MM.1S (cell line): Measurements from ENCODE around the gene CALML3.

Experiments
- DNase-seq: peaks from one replicate; pipeline ENCODE4 v3.0.0-alpha.2; 2015
- H2AFZ ChIP-seq: fragments of 300-600 bp; sonication (generic); 2 replicates; pipeline ENCODE4 v1.6.0; 2016; ENCODE audit warnings: antibody characterized with exemption, low read length
- H3F3A ChIP-seq: fragments of 300-600 bp; sonication (generic); 2 replicates; pipeline ENCODE4 v1.6.1; 2016; ENCODE audit warnings: mild to moderate bottlenecking, antibody characterized with exemption, low read length, moderate library complexity, mixed read lengths; ENCODE audit not compliant: insufficient read depth
- H3K27ac ChIP-seq: fragments of 300-600 bp; sonication (generic); 2 replicates; pipeline ENCODE4 v1.5.1; 2016; ENCODE audit warnings: mild to moderate bottlenecking, low read length
- H3K27me3 ChIP-seq: fragments of 300-600 bp; sonication (generic); replicated peaks from 2 replicates; pipeline ENCODE4 v1.6.0; 2016; ENCODE audit warnings: low read length; ENCODE audit not compliant: insufficient read depth
- H3K36me3 ChIP-seq: fragments of 300-600 bp; sonication (generic); replicated peaks from 2 replicates; pipeline ENCODE4 v1.6.1; 2016; ENCODE audit warnings: mild to moderate bottlenecking, low read length, mixed read lengths; ENCODE audit not compliant: insufficient read depth
- H3K4me1 ChIP-seq: fragments of 300-600 bp; sonication (generic); 2 replicates; pipeline ENCODE4 v1.6.1; 2016; ENCODE audit warnings: low read length, mixed read lengths
- H3K4me2 ChIP-seq: fragments of 300-600 bp; sonication (generic); 2 replicates; pipeline ENCODE4 v1.6.0; 2016; ENCODE audit warnings: low read depth, low read length
- H3K4me3 ChIP-seq: fragments of 300-600 bp; sonication (generic); 2 replicates; pipeline ENCODE4 v1.5.1; 2016; ENCODE audit warnings: low read length, mixed read lengths
- H3K79me2 ChIP-seq: fragments of 300-600 bp; sonication (generic); 2 replicates; pipeline ENCODE4 v1.6.1; 2016; ENCODE audit warnings: mixed run types, low read length, mixed read lengths
- H3K9ac ChIP-seq: fragments of 300-600 bp; sonication (generic); 2 replicates; pipeline ENCODE4 v1.6.1; 2016; ENCODE audit warnings: low read length, mixed read lengths
- H3K9me2 ChIP-seq: fragments of 300-600 bp; sonication (generic); replicated peaks from 2 replicates; pipeline ENCODE4 v1.6.1; 2016; ENCODE audit warnings: mild to moderate bottlenecking, low read length, mixed read lengths; ENCODE audit not compliant: insufficient read depth
- H3K9me3 ChIP-seq: fragments of 300-600 bp; sonication (generic); replicated peaks from 2 replicates; pipeline ENCODE4 v1.6.1; 2016; ENCODE audit warnings: mild to moderate bottlenecking, low read length, mixed read lengths; ENCODE audit not compliant: insufficient read depth
- H4K20me1 ChIP-seq: fragments of 300-600 bp; sonication (generic); 2 replicates; pipeline ENCODE4 v1.6.1; 2016; ENCODE audit warnings: mild to moderate bottlenecking, low read length, moderate library complexity, mixed read lengths; ENCODE audit not compliant: insufficient read depth
- CTCF ChIP-seq: fragments of 300-600 bp; sonication (generic); IDR thresholded peaks from 2 replicates; pipeline ENCODE4 v1.5.1; 2016; ENCODE audit warnings: antibody characterized with exemption, low read length, mixed read lengths
- EZH2 ChIP-seq: fragments of 300-600 bp; sonication (generic); optimal IDR thresholded peaks from 2 replicates; pipeline ENCODE3; 2017; ENCODE audit warnings: low read depth, mild to moderate bottlenecking, antibody characterized with exemption, low read length, mixed read lengths
- EZH2phosphoT487 ChIP-seq: fragments of 300-600 bp; sonication (generic); IDR thresholded peaks from 2 replicates; pipeline ENCODE4 v1.6.1; 2018; ENCODE audit warnings: antibody characterized with exemption, low read length

Gene CALML3

GRCh38 chr10:5552376-5553321, 27.9 kb downstream of the CALML3 start:
- no peak overlapping the region for H3K27ac ChIP-seq
- TF ChIP-seq EZH2phosphoT487, result no peak
- TF ChIP-seq EZH2, result no peak
- TF ChIP-seq CTCF, result no peak
- H3K9ac ChIP-seq, result no peak overlapping the region

GRCh38 chr10:5553400-5554170, 28.8 kb downstream of the CALML3 start:
- TF ChIP-seq EZH2phosphoT487 (no peak), CTCF (no peak), EZH2 (no peak)
- Histone ChIP-seq H4K20me1 (no peaks in the 10 kb centered on the region), H3K9me3 (no peaks in the 10 kb centered on the region), H3K79me2 (no peaks in the 10 kb centered on the region), H3K36me3 (no peaks in the 10 kb centered on the region), H3K27ac (no peak overlapping the region), H3K4me3 (no peak overlapping the region), H3K4me2 (no peak overlapping the region), H3K9ac (no peak overlapping the region), H3K9me2 (no peaks in the 10 kb centered on the region), H3F3A (no peaks in the 10 kb centered on the region), H3K27me3 (no peaks in the 10 kb centered on the region), H2AFZ (no peak overlapping the region), H3K4me1 (peaks cover 12% of the 10 kb centered on the region)
- no peak for DNase-seq

More at GRCh38 chr10:5552376-5553321, 27.9 kb downstream of the CALML3 start:
- Histone ChIP-seq H3K9me2 (no peaks in the 10 kb centered on the region), H3K36me3 (no peaks in the 10 kb centered on the region), H3K9me3 (no peaks in the 10 kb centered on the region), H3K79me2 (no peaks in the 10 kb centered on the region), H3K4me2 (no peak overlapping the region), H3K27me3 (no peaks in the 10 kb centered on the region), H3K4me3 (no peak overlapping the region), H3K4me1 (peaks cover 12% of the 10 kb centered on the region), H2AFZ (no peak overlapping the region), H3F3A (no peaks in the 10 kb centered on the region), H4K20me1 (no peaks in the 10 kb centered on the region)
- DNase-seq, result no peak

- no peak for DNase-seq
- Histone ChIP-seq H4K20me1 (no peaks in the 10 kb centered on the region), H3K27me3 (no peaks in the 10 kb centered on the region), H3K79me2 (no peaks in the 10 kb centered on the region), H3K4me2 (no peak overlapping the region), H3K4me3 (no peak overlapping the region), H2AFZ (no peak overlapping the region), H3F3A (no peaks in the 10 kb centered on the region), H3K9me3 (no peaks in the 10 kb centered on the region), H3K9me2 (no peaks in the 10 kb centered on the region), H3K36me3 (no peaks in the 10 kb centered on the region), H3K9ac (no peak overlapping the region), H3K27ac (no peak overlapping the region), H3K4me1 (peaks cover 12% of the 10 kb centered on the region)
- TF ChIP-seq CTCF (no peak), EZH2 (no peak), EZH2phosphoT487 (no peak)
Measured at GRCh38 chr10:5555021-5555510, 30.3 kb downstream of the CALML3 start.
